PC-9 (cell line): ENCODE data around the gene OR2AJ1. TPM values are rescaled to one million over a fixed set of nuclear protein-coding genes. Genes with fewer than 3 reads are reported as not detected.

ENCODE experiments used
- BruUV-seq: library from RNA; stranded (reverse); fragments of 400-500 nt; replicated peaks from 2 replicates; lab custom pipeline; 2021; lab: Mats Ljungman, UMichigan
- CTCF ChIA-PET: fragments of 300-600 bp; sonication (Branson Sonifier 250); formaldehyde crosslinking; loops from one replicate; lab custom pipeline; 2022; ENCODE audit warnings: antibody characterized with exemption; lab: Charles Lee
- POLR2A ChIA-PET: fragments of 300-600 bp; sonication (Branson Sonifier 250); formaldehyde crosslinking; loops from one replicate; lab custom pipeline; 2022; ENCODE audit warnings: antibody characterized with exemption; ENCODE audit not compliant: unreplicated experiment; lab: Charles Lee
- DNase-seq, 2 experiments: peaks; one replicate each; pipeline versions ENCODE4 v3.0.0 to v3.0.0-alpha.2; 2015 to 2022; ENCODE audit warnings: mixed read lengths in 1 of 2
- H2AFZ ChIP-seq: fragments of 200-600 bp; sonication (generic); 2 replicates; pipeline ENCODE4 v1.8.1; 2017; ENCODE audit warnings: antibody characterized with exemption
- H3F3A ChIP-seq: fragments of 200-600 bp; sonication (generic); 2 replicates; pipeline ENCODE4 v1.8.1; 2017; ENCODE audit warnings: antibody characterized with exemption, mild to moderate bottlenecking, low read depth; ENCODE audit not compliant: insufficient read depth
- H3K27ac ChIP-seq: fragments of 200-600 bp; sonication (generic); 2 replicates; pipeline ENCODE4 v1.6.1; 2016; ENCODE audit warnings: mixed run types
- H3K27me3 ChIP-seq: fragments of 200-600 bp; sonication (generic); 2 replicates; pipeline ENCODE4 v1.6.1; 2016; ENCODE audit warnings: low read depth, mixed run types; ENCODE audit not compliant: insufficient read depth
- H3K36me3 ChIP-seq: fragments of 200-600 bp; sonication (generic); 2 replicates; pipeline ENCODE4 v1.6.1; 2016; ENCODE audit warnings: low read depth, mixed run types
- H3K4me1 ChIP-seq: fragments of 200-600 bp; sonication (generic); replicated peaks from 2 replicates; pipeline ENCODE4 v1.6.1; 2016; ENCODE audit warnings: mixed run types; ENCODE audit not compliant: insufficient read depth
- H3K4me2 ChIP-seq: fragments of 200-600 bp; sonication (generic); 2 replicates; pipeline ENCODE4 v1.6.1; 2017; ENCODE audit warnings: mixed run types
- H3K4me3 ChIP-seq: fragments of 200-600 bp; sonication (generic); 2 replicates; pipeline ENCODE4 v1.6.1; 2016; ENCODE audit warnings: mixed run types
- H3K79me2 ChIP-seq: fragments of 200-600 bp; sonication (generic); 2 replicates; pipeline ENCODE4 v1.6.1; 2017; ENCODE audit warnings: low read depth, mixed run types
- H3K9me2 ChIP-seq: fragments of 200-600 bp; sonication (generic); 2 replicates; pipeline ENCODE4 v1.8.1; 2017; ENCODE audit warnings: mild to moderate bottlenecking; ENCODE audit not compliant: insufficient read depth
- H3K9me3 ChIP-seq: fragments of 200-600 bp; sonication (generic); 2 replicates; pipeline ENCODE4 v1.8.1; 2016; ENCODE audit warnings: low read depth; ENCODE audit not compliant: insufficient read depth
- H4K20me1 ChIP-seq: fragments of 200-600 bp; sonication (generic); 2 replicates; pipeline ENCODE4 v1.8.1; 2017; ENCODE audit not compliant: insufficient read depth
- CTCF ChIP-seq: fragments of 200-600 bp; sonication (generic); conservative IDR thresholded peaks from 2 replicates; pipeline ENCODE4 v1.6.1; 2017; ENCODE audit warnings: mixed run types, antibody characterized with exemption, mild to moderate bottlenecking, moderate library complexity
- EZH2 ChIP-seq: fragments of 200-600 bp; sonication (generic); IDR thresholded peaks from 2 replicates; pipeline ENCODE4 v1.8.0; 2017; ENCODE audit warnings: antibody characterized with exemption, low read depth
- intact Hi-C: fragments of 100-400 bp; cut with micrococcal nuclease; formaldehyde crosslinking; loops from one replicate; pipeline ENCODE4 v1.10.0; 2022; ENCODE audit not compliant: unreplicated experiment
- total RNA-seq: library from RNA; stranded (reverse); gene quantifications from 2 replicates; pipeline ENCODE4 v1.2.3, GENCODE V29; 2021

Gene OR2AJ1
- total RNA-seq, 1 experiment from 2014 or later = not detected

GRCh38 chr1:247905181-247905580 lies 19.5 kb upstream of the OR2AJ1 start:
- no peak for DNase-seq
- Histone ChIP-seq H3K79me2 (no peaks in the 10 kb centered on the region), H3K4me2 (no peak overlapping the region), H3K4me1 (no peaks in the 10 kb centered on the region), H3K36me3 (no peaks in the 10 kb centered on the region), H3K4me3 (no peak overlapping the region), H3K9me3 (no peaks in the 10 kb centered on the region), H3K27ac (no peak overlapping the region), H3K27me3 (no peaks in the 10 kb centered on the region), H3K9me2 (no peaks in the 10 kb centered on the region), H4K20me1 (no peaks in the 10 kb centered on the region), H3F3A (no peaks in the 10 kb centered on the region), H2AFZ (no peak overlapping the region)
- intact Hi-C loops = no loop called here
- ChIA-PET CTCF (no interaction called here), POLR2A (no interaction called here)
- TF ChIP-seq CTCF (no peak), EZH2 (no peak)
- no TSS peak for BruUV-seq

- Histone ChIP-seq H3K4me3 (no peak overlapping the region), H3K79me2 (no peaks in the 10 kb centered on the region)
These were observed 18.7 kb upstream of the OR2AJ1 start for GRCh38 chr1:247905910-247906503.

GRCh38 chr1:247906504-247907047 lies 18.1 kb upstream of the OR2AJ1 start:
- no peak overlapping the region for H3K4me2 ChIP-seq
- intact Hi-C loops = no loop called here
- BruUV-seq = no TSS peak
- POLR2A ChIA-PET = no interaction called here
- H3K9me3 ChIP-seq = no peaks in the 10 kb centered on the region
- peak in 1 of 2 experiments; percentile 65 for DNase-seq
- no peak overlapping the region for H3K27ac ChIP-seq
- H3K4me3 ChIP-seq = no peak overlapping the region
- no peak for TF ChIP-seq EZH2
- TF ChIP-seq CTCF = no peak
- no peaks in the 10 kb centered on the region for H3F3A ChIP-seq
- H4K20me1 ChIP-seq = no peaks in the 10 kb centered on the region
- H2AFZ ChIP-seq = no peak overlapping the region
- H3K9me2 ChIP-seq = no peaks in the 10 kb centered on the region
- no peaks in the 10 kb centered on the region for H3K79me2 ChIP-seq
- H3K4me1 ChIP-seq = no peaks in the 10 kb centered on the region
- H3K27me3 ChIP-seq = no peaks in the 10 kb centered on the region
- CTCF ChIA-PET = no interaction called here
- H3K36me3 ChIP-seq = no peaks in the 10 kb centered on the region

More at GRCh38 chr1:247905910-247906503, 18.7 kb upstream of the OR2AJ1 start:
- Histone ChIP-seq H3K4me2 (no peak overlapping the region), H4K20me1 (no peaks in the 10 kb centered on the region), H2AFZ (no peak overlapping the region), H3K27ac (no peak overlapping the region), H3F3A (no peaks in the 10 kb centered on the region), H3K9me2 (no peaks in the 10 kb centered on the region), H3K9me3 (no peaks in the 10 kb centered on the region), H3K36me3 (no peaks in the 10 kb centered on the region), H3K4me1 (no peaks in the 10 kb centered on the region), H3K27me3 (no peaks in the 10 kb centered on the region)
- intact Hi-C loops = no loop called here
- no peak for TF ChIP-seq EZH2
- TF ChIP-seq CTCF = no peak
- POLR2A ChIA-PET = no interaction called here
- no peak for DNase-seq
- no TSS peak for BruUV-seq
- CTCF ChIA-PET = no interaction called here
